BLaER1 (cell line): ENCODE data around the gene ABITRAM.

ENCODE experiments used
- H3K27ac ChIP-seq: shearing (Covaris generic); formaldehyde crosslinking; 2 replicates; pipeline ENCODE4 v1.8.1; 2022
- H3K27me3 ChIP-seq: shearing (Covaris generic); formaldehyde crosslinking; 2 replicates; pipeline ENCODE4 v1.8.1; 2022
- H3K36me3 ChIP-seq: shearing (Covaris generic); formaldehyde crosslinking; 2 replicates; pipeline ENCODE4 v1.8.1; 2022
- H3K4me1 ChIP-seq: shearing (Covaris generic); formaldehyde crosslinking; 2 replicates; pipeline ENCODE4 v1.8.1; 2022
- H3K4me2 ChIP-seq: shearing (Covaris generic); formaldehyde crosslinking; 2 replicates; pipeline ENCODE4 v1.8.1; 2022
- H3K4me3 ChIP-seq: shearing (Covaris generic); formaldehyde crosslinking; 2 replicates; pipeline ENCODE4 v1.8.1; 2022
- H3K9ac ChIP-seq: shearing (Covaris generic); formaldehyde crosslinking; 2 replicates; pipeline ENCODE4 v1.8.1; 2022
- H3K9me3 ChIP-seq: shearing (Covaris generic); formaldehyde crosslinking; 2 replicates; pipeline ENCODE4 v1.8.1; 2022
- H4K20me1 ChIP-seq: shearing (Covaris generic); formaldehyde crosslinking; 2 replicates; pipeline ENCODE4 v1.8.1; 2022
- Cebpa-rat ChIP-seq: shearing (Covaris generic); IDR thresholded peaks from 2 replicates; pipeline ENCODE4 v1.8.1; 2022

ABITRAM gene

DNA sequence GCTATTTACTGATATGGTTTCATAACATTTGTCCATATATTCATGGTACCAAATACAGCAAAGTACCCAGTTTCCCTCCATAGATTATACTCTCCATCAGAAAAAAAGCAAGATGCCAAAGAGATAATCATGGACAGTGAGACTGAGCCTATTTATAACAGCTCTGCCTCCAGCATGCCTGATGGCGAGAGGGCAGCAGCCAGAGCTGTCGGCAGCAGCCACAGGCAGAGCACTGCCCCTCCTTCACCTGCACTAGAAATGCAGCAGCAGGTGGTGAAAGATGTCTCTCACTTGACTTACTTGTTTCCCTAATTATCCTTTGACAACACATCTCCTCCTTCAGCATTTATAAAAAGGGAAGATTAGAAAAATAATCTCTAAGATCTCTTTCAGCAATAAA lies 46.7 kb downstream of the ABITRAM start:
- no peak overlapping the region for H3K9ac ChIP-seq
- TF ChIP-seq Cebpa-rat, result no peak
- no peaks in the 10 kb centered on the region for H3K27me3 ChIP-seq
- no peaks in the 10 kb centered on the region for H3K9me3 ChIP-seq
- H4K20me1 ChIP-seq, result no peaks in the 10 kb centered on the region
- no peak overlapping the region for H3K27ac ChIP-seq
- H3K4me2 ChIP-seq, result no peak overlapping the region
- no peaks in the 10 kb centered on the region for H3K4me1 ChIP-seq
- H3K36me3 ChIP-seq, result peaks cover 70% of the 10 kb centered on the region
- H3K4me3 ChIP-seq, result no peak overlapping the region

GRCh38 chr9:108983885-108984284 lies 49.7 kb downstream of the ABITRAM start:
- H3K9ac ChIP-seq, result no peak overlapping the region
- peaks cover 10% of the 10 kb centered on the region for H3K9me3 ChIP-seq
- H3K4me3 ChIP-seq, result no peak overlapping the region
- no peaks in the 10 kb centered on the region for H3K4me1 ChIP-seq
- H3K4me2 ChIP-seq, result no peak overlapping the region
- H3K27ac ChIP-seq, result no peak overlapping the region
- H3K36me3 ChIP-seq, result peaks cover 61% of the 10 kb centered on the region
- no peaks in the 10 kb centered on the region for H3K27me3 ChIP-seq
- no peak for TF ChIP-seq Cebpa-rat
- no peaks in the 10 kb centered on the region for H4K20me1 ChIP-seq
